NCI-H1092 (cell line): Measurements from ENCODE around the gene QSOX1.
A peak's percentile ranks its signal among the peaks of the same experiment; 100 is the strongest.

Experiments
- DNase-seq: peaks from one replicate; lab custom pipeline; 2025; lab: John Stamatoyannopoulos, UW

The QSOX1 gene

DNA sequence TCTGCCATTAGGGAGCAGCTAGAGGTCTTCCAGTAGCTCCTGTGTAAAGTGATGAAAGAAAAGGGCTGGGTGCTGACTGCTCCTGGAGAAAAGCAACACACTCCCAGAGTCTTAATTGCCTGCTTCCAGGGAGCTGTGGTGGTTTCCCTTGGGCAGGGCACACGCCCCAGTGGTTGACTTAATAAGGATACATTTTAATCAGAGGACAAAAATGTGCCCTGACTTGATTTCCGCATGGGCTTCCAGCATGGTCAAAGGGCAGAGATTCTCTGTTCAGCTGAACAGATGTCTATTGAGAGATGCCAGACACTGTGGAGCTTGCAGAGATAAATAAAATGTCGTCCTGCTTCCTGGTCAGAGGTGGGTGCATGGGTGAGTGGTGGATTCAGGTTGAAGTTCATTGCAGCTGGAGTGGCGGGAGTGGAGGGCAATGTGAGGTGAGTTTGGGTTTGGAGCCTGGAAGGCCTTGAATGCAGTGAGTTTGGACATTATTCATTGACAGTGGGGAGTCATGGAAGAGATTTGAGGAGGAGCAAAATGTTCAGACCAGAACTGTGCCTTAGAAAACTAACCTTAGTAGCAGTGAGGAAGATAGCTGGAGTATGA is 16.0 kb downstream of the QSOX1 start:
- no peak for DNase-seq

DNA sequence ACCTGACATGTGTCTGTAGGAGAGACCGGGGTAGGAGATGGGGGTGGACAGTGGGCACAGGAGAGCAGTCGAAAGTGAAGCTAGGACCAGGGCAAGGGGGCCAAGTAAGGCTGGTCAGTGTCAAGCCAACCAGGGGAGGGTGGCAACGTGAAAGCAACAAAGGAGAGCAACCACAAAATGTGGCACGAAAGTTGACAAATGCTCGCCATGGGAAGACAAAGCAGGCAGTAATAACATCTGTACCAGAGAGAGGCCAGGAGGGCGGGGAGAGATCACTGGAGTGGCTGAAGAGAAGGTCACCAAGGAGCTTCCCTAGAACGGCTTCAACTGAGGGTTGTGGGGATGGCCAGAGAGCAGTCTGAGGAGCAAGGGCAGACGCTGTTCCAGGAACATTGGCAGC is 17.0 kb downstream of the QSOX1 start:
- DNase-seq = no peak

GRCh38 chr1:180173451-180173850 is 18.8 kb downstream of the QSOX1 start:
- DNase-seq = no peak

DNA sequence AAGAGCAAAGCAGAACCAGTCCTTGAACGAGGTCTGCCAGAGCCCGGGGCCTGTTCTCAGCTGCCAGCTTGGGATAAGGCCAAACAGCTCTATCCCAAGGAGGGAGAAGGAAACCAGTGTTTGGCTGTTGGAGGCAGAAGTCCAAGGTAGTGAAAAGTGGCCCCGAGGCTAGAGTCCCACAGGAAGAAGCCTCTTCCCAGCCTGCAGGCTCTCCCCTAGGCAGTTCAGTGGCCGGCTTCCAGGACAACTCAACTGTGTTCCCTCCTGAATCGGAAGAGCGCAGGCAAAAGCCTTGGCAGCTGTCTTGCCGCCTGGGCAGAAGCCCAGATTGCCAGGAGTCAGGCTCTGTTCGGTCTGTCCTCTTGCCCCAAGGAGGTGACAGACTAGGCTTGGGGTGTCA is 19.3 kb downstream of the QSOX1 start:
- peak; percentile 41 for DNase-seq

DNA sequence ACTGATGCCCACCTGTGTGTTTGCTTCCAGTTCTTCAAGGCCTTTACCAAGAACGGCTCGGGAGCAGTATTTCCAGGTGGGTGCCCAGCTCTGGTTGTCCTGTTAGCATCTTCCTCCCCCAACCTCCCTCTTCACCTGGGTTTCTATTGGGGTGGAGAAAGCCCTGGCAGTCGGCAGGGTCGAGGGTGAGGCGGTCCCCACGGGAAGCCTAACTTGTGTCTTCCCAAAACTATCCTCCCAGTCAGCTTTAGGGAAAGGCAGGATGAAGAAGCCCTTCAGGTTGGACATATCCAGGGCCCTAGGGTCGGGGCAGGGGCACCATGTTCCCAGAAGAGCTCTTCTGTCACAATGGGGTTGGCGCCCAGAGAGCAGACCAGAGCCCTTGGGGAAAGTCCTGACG is 20.6 kb downstream of the QSOX1 start:
- no peak for DNase-seq

DNA sequence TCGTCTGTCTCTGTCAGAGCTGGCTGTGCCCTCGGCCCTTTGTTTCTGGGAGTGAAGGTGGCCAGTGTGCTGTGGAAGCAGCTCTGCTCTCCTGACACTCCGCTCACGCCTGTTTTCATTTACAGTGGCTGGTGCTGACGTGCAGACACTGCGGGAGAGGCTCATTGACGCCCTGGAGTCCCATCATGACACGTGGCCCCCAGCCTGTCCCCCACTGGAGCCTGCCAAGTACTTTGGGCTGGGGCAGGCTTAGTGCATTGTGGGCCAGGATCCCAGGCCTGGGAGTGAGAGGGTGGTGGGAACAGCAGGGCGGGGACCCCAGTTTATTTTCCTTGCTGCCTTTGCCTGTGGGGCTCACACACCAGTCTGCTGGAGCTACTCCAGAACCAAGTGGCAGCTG is 21.1 kb downstream of the QSOX1 start:
- DNase-seq = no peak

DNA sequence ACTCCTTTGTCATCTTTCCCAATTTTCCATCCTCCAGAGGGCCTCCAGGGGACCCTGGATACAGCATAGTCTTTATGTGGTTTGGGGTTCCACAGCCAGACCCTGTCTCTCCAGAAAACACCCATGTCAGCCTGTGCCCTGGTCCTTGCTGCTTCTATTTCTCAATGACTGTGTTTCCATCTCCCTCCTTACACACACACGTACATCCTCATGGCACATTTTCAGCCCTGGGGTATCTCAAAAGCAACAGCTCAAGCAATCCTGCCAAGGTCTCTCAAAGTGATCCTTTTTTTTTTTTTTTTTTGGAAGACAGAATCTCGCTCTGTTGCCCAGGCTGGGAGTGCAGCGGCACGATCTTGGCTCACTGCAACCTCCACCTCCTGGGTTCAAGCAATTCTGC is 22.3 kb downstream of the QSOX1 start:
- DNase-seq = no peak

GRCh38 chr1:180177931-180178330 is 23.3 kb downstream of the QSOX1 start:
- no peak for DNase-seq

DNA sequence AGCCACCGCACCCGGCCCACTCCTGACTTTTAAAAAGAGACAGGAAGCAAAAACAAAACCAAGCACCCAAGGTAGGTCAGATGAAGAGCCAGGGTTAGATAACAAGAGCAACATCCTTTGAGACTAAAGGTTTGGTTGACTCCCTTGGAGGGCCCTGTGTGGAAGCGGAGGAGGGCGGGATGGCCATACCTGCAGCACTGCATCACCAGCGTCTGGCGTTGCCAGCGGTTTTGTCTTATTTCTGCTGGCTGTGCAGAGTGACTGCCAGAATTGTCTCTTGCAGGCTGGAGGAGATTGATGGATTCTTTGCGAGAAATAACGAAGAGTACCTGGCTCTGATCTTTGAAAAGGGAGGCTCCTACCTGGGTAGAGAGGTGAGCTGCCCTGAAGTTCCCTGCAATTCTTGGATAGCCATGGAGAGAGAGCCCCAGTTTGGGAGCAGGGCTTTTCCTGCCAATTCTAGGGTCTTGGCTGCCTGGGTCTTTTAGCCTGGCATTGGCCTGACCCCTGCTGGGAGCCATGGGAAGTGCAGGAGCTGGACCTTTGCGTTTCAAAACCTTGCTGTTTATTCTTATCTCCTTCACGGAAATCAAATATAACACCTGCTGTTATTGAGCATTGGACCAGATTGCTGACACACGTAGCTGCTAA is 24.0 kb downstream of the QSOX1 start:
- DNase-seq = peak; percentile 50

- DNase-seq = no peak
Observed at GRCh38 chr1:180179162-180179957, 24.7 kb downstream of the QSOX1 start.

DNA sequence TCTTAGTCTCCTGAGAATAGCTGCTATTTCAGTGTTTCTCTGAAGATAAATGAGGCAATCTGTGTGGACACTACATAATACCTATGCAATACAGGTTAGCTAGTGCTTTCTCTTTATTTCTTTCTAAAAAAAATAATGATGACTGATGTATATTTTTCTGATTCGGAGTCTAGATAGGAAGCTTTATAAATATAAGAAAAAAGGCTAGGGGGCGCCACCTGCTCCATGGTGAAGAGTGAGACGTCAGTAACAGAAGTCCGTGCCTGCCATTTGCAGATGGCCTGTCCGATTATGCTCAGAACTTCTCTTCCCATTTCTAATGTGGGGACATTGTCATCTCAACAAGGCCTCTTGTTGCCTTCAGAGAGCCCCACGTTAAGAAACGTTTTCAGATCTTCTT is 26.4 kb downstream of the QSOX1 start:
- peak; percentile 3 for DNase-seq

- peak; percentile 26 for DNase-seq
Observed at GRCh38 chr1:180181996-180182642, 27.4 kb downstream of the QSOX1 start.

DNA sequence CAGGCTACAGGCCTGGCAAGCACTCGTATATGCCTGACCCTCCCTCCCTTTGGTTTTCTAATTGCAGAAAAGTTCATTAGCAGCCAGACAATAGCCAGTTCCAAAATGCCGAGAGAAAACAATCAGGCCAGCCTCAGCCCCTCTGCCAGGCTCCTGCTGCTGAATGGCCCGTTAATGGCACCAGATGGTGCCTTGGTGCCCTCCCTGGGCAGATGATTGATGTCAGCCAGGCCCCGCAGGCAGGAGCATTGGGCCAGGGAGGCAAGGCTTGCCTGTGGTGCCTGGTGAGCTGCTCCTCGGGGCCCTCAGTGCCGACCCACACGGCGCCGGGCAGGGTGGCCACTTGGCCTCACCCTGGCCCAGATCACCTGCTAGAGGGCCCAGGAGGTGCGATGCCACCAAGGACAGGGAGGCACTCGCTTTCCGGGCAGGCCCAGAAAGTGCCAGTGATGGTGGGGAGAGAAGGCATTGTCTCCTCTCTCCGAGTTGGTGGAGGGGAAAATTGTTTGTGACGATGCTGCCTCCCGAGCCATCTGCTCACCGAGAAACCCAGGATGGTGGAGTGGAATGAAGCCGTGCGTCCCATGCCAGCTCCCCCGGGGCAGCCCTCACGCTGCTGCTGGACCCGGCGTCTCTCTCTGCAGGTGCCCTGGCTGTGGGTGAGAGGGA is 28.1 kb downstream of the QSOX1 start:
- peak; percentile 57 for DNase-seq

GRCh38 chr1:180183426-180183825 is 28.8 kb downstream of the QSOX1 start:
- DNase-seq = no peak

- DNase-seq = no peak
Observed at GRCh38 chr1:180184041-180184440, 29.4 kb downstream of the QSOX1 start.

DNA sequence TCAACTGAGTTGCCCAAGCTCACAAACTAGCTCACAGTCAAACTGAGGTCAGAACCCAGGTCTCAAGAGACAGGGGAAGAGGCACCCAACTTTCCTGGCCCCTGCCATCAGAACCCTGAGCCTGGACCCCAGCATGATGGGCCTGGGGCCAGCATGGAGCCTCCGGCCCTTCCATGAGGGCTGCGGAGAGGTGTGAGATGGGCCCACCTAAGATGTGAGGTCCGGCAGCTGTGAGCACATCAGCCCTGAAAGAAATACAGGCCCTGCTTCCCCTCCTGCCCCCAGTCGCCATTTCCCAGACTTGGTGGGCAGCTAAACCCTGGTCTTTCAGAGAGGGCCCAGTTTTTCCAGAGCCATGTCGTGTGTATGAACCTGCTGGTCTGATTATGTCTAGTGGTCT is 30.6 kb downstream of the QSOX1 start:
- DNase-seq = no peak

GRCh38 chr1:180185971-180186645 is 31.4 kb downstream of the QSOX1 start:
- no peak for DNase-seq

GRCh38 chr1:180186831-180187230 is 32.2 kb downstream of the QSOX1 start:
- no peak for DNase-seq

- no peak for DNase-seq
Observed at GRCh38 chr1:180187626-180188025, 33.0 kb downstream of the QSOX1 start.

- DNase-seq = peak; percentile 41
Observed at GRCh38 chr1:180188091-180188506, 33.4 kb downstream of the QSOX1 start.

DNA sequence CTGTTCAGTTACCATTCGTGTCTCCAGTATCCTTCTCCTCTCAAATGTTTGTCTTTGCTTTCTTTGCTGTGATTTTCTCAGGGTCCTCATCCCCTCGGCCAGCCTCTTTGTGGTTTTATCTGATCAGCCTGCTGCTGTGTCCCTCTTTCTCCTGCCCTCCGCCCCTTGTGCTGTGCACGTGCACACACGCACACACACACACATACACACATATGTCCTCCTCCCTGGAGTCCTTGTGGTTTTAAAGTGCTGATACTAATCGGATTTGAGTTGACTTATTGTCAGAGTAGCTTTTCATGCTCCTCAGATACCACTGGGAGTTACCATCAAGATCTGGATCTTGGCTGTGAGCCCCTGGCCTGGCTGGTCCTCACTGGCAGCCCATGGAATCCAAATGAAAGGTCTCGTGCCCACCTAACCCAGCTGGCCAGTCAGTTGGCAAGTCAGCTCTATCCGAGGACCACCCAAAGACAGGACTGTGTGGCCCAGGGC is 34.1 kb downstream of the QSOX1 start:
- no peak for DNase-seq
